DND-41 (cell line): ENCODE results near the gene RRP8.

Experiments used
- ATAC-seq: fragments of 200-7000 bp; cut with Tn5 transposase; 3 replicates; pipeline ENCODE4 v1.9.1; 2021; ENCODE audit warnings: low read depth; ENCODE audit not compliant: insufficient read depth
- DNase-seq: peaks from one replicate; pipeline ENCODE4 v3.0.0-alpha.2; 2020
- H2AFZ ChIP-seq: 2 replicates; pipeline ENCODE4 v1.6.0; 2012; ENCODE audit warnings: low read depth, low read length
- H3K27ac ChIP-seq: 2 replicates; pipeline ENCODE4 v1.5.1; 2012; ENCODE audit warnings: low read length, inconsistent platforms
- H3K27me3 ChIP-seq: fragments of 200-600 bp; sonication (generic); 2 replicates; pipeline ENCODE4 v1.6.0; 2012; ENCODE audit warnings: low read length, mild to moderate bottlenecking, inconsistent platforms; ENCODE audit not compliant: insufficient read depth, poor library complexity
- H3K36me3 ChIP-seq: 2 replicates; pipeline ENCODE4 v1.5.1; 2012; ENCODE audit warnings: low read length, inconsistent platforms; ENCODE audit not compliant: insufficient read depth
- H3K4me1 ChIP-seq: 2 replicates; pipeline ENCODE4 v1.5.1; 2012; ENCODE audit warnings: mild to moderate bottlenecking, low read length; ENCODE audit not compliant: insufficient read depth
- H3K4me2 ChIP-seq: 2 replicates; pipeline ENCODE4 v1.6.0; 2012; ENCODE audit warnings: mild to moderate bottlenecking, moderate library complexity, low read length, inconsistent platforms; ENCODE audit not compliant: insufficient read depth
- H3K4me3 ChIP-seq, 2 experiments: fragments of 200-600 bp in 1 of 2; shearing (Covaris generic) in 1 of 2; 2 replicates each; pipeline ENCODE4 v1.5.1; 2012 to 2016; ENCODE audit warnings: inconsistent platforms in 2 of 2, low read length in 2 of 2, mild to moderate bottlenecking in 2 of 2, low read depth in 1 of 2, moderate library complexity in 1 of 2
- H3K79me2 ChIP-seq: 2 replicates; pipeline ENCODE4 v1.6.0; 2012; ENCODE audit warnings: low read length, inconsistent platforms; ENCODE audit not compliant: insufficient read depth
- H3K9ac ChIP-seq: 2 replicates; pipeline ENCODE4 v1.6.0; 2012; ENCODE audit warnings: low read depth, mild to moderate bottlenecking, inconsistent platforms, low read length, moderate library complexity
- H3K9me3 ChIP-seq: 2 replicates; pipeline ENCODE4 v1.5.1; 2012; ENCODE audit warnings: low read length, moderate library complexity, mild to moderate bottlenecking, inconsistent platforms; ENCODE audit not compliant: insufficient read depth, severe bottlenecking
- H4K20me1 ChIP-seq: 2 replicates; pipeline ENCODE4 v1.6.0; 2012; ENCODE audit warnings: low read length; ENCODE audit not compliant: insufficient read depth
- EZH2 ChIP-seq: IDR thresholded peaks from 3 replicates; pipeline ENCODE4 v1.6.1; 2012; ENCODE audit warnings: borderline replicate concordance, low read depth, mild to moderate bottlenecking, moderate library complexity, low read length, inconsistent platforms; ENCODE audit not compliant: severe bottlenecking
- TF ChIP-seq, protein P1 (sequence below): IDR thresholded peaks from 2 replicates; pipeline ENCODE4 v1.5.1; 2012; ENCODE audit warnings: borderline replicate concordance, low read length, moderate library complexity, mild to moderate bottlenecking; ENCODE audit not compliant: poor library complexity, severe bottlenecking; ENCODE audit errors: extremely low read depth

RRP8 gene

GRCh38 chr11:6557761-6558674 is 45.4 kb downstream of the RRP8 start:
- DNase-seq = no peak
- H3K9ac ChIP-seq = no peak overlapping the region
- no peaks in the 10 kb centered on the region for H3K27me3 ChIP-seq
- no peaks in the 10 kb centered on the region for H3K9me3 ChIP-seq
- no peak overlapping the region for H3K4me3 ChIP-seq
- TF ChIP-seq, protein P1, sequence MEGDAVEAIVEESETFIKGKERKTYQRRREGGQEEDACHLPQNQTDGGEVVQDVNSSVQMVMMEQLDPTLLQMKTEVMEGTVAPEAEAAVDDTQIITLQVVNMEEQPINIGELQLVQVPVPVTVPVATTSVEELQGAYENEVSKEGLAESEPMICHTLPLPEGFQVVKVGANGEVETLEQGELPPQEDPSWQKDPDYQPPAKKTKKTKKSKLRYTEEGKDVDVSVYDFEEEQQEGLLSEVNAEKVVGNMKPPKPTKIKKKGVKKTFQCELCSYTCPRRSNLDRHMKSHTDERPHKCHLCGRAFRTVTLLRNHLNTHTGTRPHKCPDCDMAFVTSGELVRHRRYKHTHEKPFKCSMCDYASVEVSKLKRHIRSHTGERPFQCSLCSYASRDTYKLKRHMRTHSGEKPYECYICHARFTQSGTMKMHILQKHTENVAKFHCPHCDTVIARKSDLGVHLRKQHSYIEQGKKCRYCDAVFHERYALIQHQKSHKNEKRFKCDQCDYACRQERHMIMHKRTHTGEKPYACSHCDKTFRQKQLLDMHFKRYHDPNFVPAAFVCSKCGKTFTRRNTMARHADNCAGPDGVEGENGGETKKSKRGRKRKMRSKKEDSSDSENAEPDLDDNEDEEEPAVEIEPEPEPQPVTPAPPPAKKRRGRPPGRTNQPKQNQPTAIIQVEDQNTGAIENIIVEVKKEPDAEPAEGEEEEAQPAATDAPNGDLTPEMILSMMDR = no peak
- no peak for TF ChIP-seq EZH2
- H3K4me1 ChIP-seq = no peaks in the 10 kb centered on the region
- H3K4me2 ChIP-seq = no peak overlapping the region
- ATAC-seq = no peak
- H3K79me2 ChIP-seq = no peaks in the 10 kb centered on the region
- H3K27ac ChIP-seq = no peak overlapping the region
- no peaks in the 10 kb centered on the region for H3K36me3 ChIP-seq
- no peak overlapping the region for H2AFZ ChIP-seq
- no peaks in the 10 kb centered on the region for H4K20me1 ChIP-seq

- Histone ChIP-seq H3K79me2 (no peaks in the 10 kb centered on the region), H3K9ac (no peak overlapping the region), H4K20me1 (no peaks in the 10 kb centered on the region), H3K27me3 (no peaks in the 10 kb centered on the region), H3K27ac (no peak overlapping the region), H3K4me2 (no peak overlapping the region), H2AFZ (no peak overlapping the region), H3K4me1 (no peaks in the 10 kb centered on the region), H3K9me3 (no peaks in the 10 kb centered on the region), H3K4me3 (no peak overlapping the region), H3K36me3 (no peaks in the 10 kb centered on the region)
- TF ChIP-seq, protein P1 = no peak
- TF ChIP-seq EZH2 = no peak
- no peak for DNase-seq
- ATAC-seq = no peak
Measured at GRCh38 chr11:6557063-6557462, 46.4 kb downstream of the RRP8 start.

DNA sequence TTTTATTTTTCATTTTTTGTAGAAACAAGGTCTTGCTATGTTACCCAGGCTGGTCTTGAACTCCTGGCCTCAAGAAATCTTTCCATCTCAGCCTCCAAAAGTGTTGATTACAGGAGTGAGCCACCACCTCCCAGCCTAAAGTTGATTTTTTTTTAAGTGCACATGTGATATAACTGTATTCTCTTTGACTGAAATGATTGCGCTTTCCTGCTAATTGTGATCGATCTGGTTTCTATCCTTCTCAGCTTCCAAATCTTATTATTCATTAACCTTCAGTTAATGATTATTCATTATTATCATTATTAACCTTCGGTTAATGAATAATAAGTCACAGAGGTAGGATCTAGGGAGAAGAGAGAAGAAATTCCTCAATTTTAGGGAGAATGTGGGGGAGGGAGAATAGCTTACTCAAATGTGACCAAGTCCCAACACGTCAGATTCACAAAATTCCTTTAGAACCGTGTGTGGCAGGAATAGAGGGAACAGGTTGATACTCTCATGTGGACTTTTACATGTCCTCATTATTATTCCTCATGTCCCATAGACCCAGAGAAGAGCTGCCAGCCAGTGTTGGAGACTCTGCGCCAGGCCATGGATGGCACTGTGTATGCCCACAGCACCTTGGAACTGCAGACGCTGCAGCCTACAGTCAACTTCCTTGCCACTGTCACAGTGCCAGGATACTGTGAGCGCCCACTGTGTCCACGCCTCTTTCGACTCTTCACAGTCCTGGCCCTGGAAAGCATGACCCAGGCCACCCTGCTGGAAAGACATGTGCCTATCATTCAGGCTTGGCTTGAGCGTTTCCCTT is 47.1 kb downstream of the RRP8 start:
- no peak overlapping the region for H2AFZ ChIP-seq
- H3K9ac ChIP-seq = no peak overlapping the region
- H3K4me2 ChIP-seq = no peak overlapping the region
- H3K4me3 ChIP-seq = no peak overlapping the region
- no peaks in the 10 kb centered on the region for H3K36me3 ChIP-seq
- H3K79me2 ChIP-seq = no peaks in the 10 kb centered on the region
- TF ChIP-seq EZH2 = no peak
- TF ChIP-seq, protein P1 = no peak
- no peaks in the 10 kb centered on the region for H3K27me3 ChIP-seq
- ATAC-seq = no peak
- H3K4me1 ChIP-seq = no peaks in the 10 kb centered on the region
- no peak overlapping the region for H3K27ac ChIP-seq
- no peaks in the 10 kb centered on the region for H4K20me1 ChIP-seq
- no peak for DNase-seq
- no peaks in the 10 kb centered on the region for H3K9me3 ChIP-seq
